Esophagus muscularis mucosa (tissue), 4 donors: Measurements from ENCODE around the gene CAMTA1.

Experiments
- CTCF ChIP-seq, 3 experiments: fragments of 200-600 bp in 2 of 3; fragments of 450-650 bp in 1 of 3; sonication (generic) in 2 of 3; IDR thresholded peaks; one replicate each; pipeline ENCODE4 v1.5.1; 2017 to 2019; ENCODE audit warnings: antibody characterized with exemption in 3 of 3, mild to moderate bottlenecking in 2 of 3, moderate library complexity in 1 of 3
- EP300 ChIP-seq: sonication (generic); formaldehyde crosslinking; IDR thresholded peaks from one replicate; pipeline ENCODE4 v1.6.1; 2017; ENCODE audit warnings: antibody characterized with exemption
- POLR2AphosphoS5 ChIP-seq, 2 donors: sonication (generic); formaldehyde crosslinking; IDR thresholded peaks; one replicate each; pipeline ENCODE4 v1.6.1; 2017; ENCODE audit warnings: antibody characterized with exemption in 2 of 2

GRCh38 chr1:7684861-7685635 lies 899.8 kb downstream of the CAMTA1 start:
- TF ChIP-seq CTCF (IDR thresholded peaks at IDR 0.05), result no peak
- no peak for TF ChIP-seq EP300
- TF ChIP-seq POLR2AphosphoS5 (IDR thresholded peaks at IDR 0.05), result no peak
